Liver (tissue), 9 donors: ENCODE results near the gene SOX2. TPM values are rescaled to one million over a fixed set of nuclear protein-coding genes. Genes with fewer than 3 reads are reported as not detected.

ENCODE experiments used
- DNase-seq: peaks from one replicate; pipeline ENCODE4 v3.0.0-alpha.2; 2017; ENCODE audit warnings: low spot score
- H3K27ac ChIP-seq, 2 donors: one replicate each; pipeline ENCODE4 v1.7.0; 2013; ENCODE audit warnings: inconsistent platforms in 2 of 2, low read length in 2 of 2, control low read depth in 1 of 2, low read depth in 1 of 2, mild to moderate bottlenecking in 1 of 2
- H3K27me3 ChIP-seq, 4 donors: one replicate each; pipeline versions ENCODE4 v1.6.1 to v1.7.0; 2013; ENCODE audit warnings: low read length in 3 of 4, inconsistent platforms in 1 of 4, mild to moderate bottlenecking in 1 of 4, moderate library complexity in 1 of 4; ENCODE audit not compliant: control insufficient read depth in 4 of 4, insufficient read depth in 4 of 4
- H3K36me3 ChIP-seq, 4 donors: one replicate each; pipeline versions ENCODE4 v1.6.1 to v1.7.0; 2013; ENCODE audit warnings: low read length in 3 of 4, mild to moderate bottlenecking in 3 of 4, low read depth in 1 of 4, moderate library complexity in 1 of 4; ENCODE audit not compliant: control insufficient read depth in 4 of 4, insufficient read depth in 3 of 4
- H3K4me1 ChIP-seq, 4 donors: one replicate each; pipeline versions ENCODE4 v1.6.1 to v1.7.0; 2013; ENCODE audit warnings: low read length in 3 of 4, mild to moderate bottlenecking in 3 of 4, moderate library complexity in 1 of 4; ENCODE audit not compliant: control insufficient read depth in 4 of 4, insufficient read depth in 4 of 4
- H3K4me3 ChIP-seq, 3 donors: one replicate each; pipeline versions ENCODE4 v1.6.1 to v1.7.0; 2013; ENCODE audit warnings: low read length in 3 of 3, control low read depth in 1 of 3, low read depth in 1 of 3, mild to moderate bottlenecking in 1 of 3
- H3K9ac ChIP-seq, 2 donors: one replicate each; pipeline ENCODE4 v1.7.0; 2013; ENCODE audit warnings: low read length in 2 of 2, mild to moderate bottlenecking in 2 of 2, moderate library complexity in 2 of 2, control low read depth in 1 of 2, low read depth in 1 of 2
- H3K9me3 ChIP-seq, 4 donors: one replicate each; pipeline versions ENCODE4 v1.6.1 to v1.7.0; 2013; ENCODE audit warnings: low read length in 3 of 4; ENCODE audit not compliant: control insufficient read depth in 4 of 4
- EGR1 ChIP-seq, 2 donors: IDR thresholded peaks; 2 replicates each; pipeline ENCODE4 v1.6.1; 2016 to 2018; ENCODE audit warnings: antibody characterized with exemption in 2 of 2, low read depth in 2 of 2
- FOXA1 ChIP-seq: IDR thresholded peaks from 2 replicates; pipeline ENCODE4 v1.6.1; 2016; ENCODE audit warnings: antibody characterized with exemption
- FOXA2 ChIP-seq: IDR thresholded peaks from 2 replicates; pipeline ENCODE4 v1.6.1; 2016; ENCODE audit warnings: antibody characterized with exemption
- GABPA ChIP-seq, 2 donors: IDR thresholded peaks in 1 of 2; conservative IDR thresholded peaks in 1 of 2; 2 replicates each; pipeline ENCODE4 v1.6.1; 2016; ENCODE audit warnings: antibody characterized with exemption in 2 of 2, mild to moderate bottlenecking in 1 of 2, moderate library complexity in 1 of 2
- HNF4A ChIP-seq, 2 donors: conservative IDR thresholded peaks; 2 replicates each; pipeline ENCODE4 v1.6.1; 2016; ENCODE audit warnings: antibody characterized with exemption in 2 of 2, mild to moderate bottlenecking in 2 of 2
- HNF4G ChIP-seq: IDR thresholded peaks from 2 replicates; pipeline ENCODE4 v1.6.1; 2016; ENCODE audit warnings: antibody characterized with exemption
- JUND ChIP-seq, 2 donors: IDR thresholded peaks; 2 replicates each; pipeline ENCODE4 v1.6.1; 2016; ENCODE audit warnings: antibody characterized with exemption in 2 of 2
- NR2F2 ChIP-seq: IDR thresholded peaks from 2 replicates; pipeline ENCODE4 v1.6.1; 2016; ENCODE audit warnings: antibody characterized with exemption
- RAD21 ChIP-seq, 2 donors: IDR thresholded peaks; 2 replicates each; pipeline ENCODE4 v1.6.1; 2016; ENCODE audit warnings: antibody characterized with exemption in 2 of 2, mild to moderate bottlenecking in 2 of 2
- RXRA ChIP-seq, 2 donors: IDR thresholded peaks; 2 replicates each; pipeline ENCODE4 v1.6.1; 2017 to 2018; ENCODE audit warnings: antibody characterized with exemption in 2 of 2, mild to moderate bottlenecking in 1 of 2
- SP1 ChIP-seq: IDR thresholded peaks from 2 replicates; pipeline ENCODE4 v1.6.1; 2018; ENCODE audit warnings: antibody characterized with exemption, mild to moderate bottlenecking
- TAF1 ChIP-seq: conservative IDR thresholded peaks from 2 replicates; pipeline ENCODE4 v1.6.1; 2016; ENCODE audit warnings: antibody characterized with exemption, mild to moderate bottlenecking
- YY1 ChIP-seq: IDR thresholded peaks from 2 replicates; pipeline ENCODE4 v1.6.1; 2016; ENCODE audit warnings: antibody characterized with exemption, mild to moderate bottlenecking
- WGBS: extraction: QIAGEN DNeasy Blood & Tissue Kit; methylation state at CpG from one replicate; pipeline ENCODE4 v1.1.7; 2013; 5-methylcytosine and 5-hydroxymethylcytosine counted together
- polyA plus RNA-seq, 2 donors: library from polyadenylated mRNA; stranded (reverse) in 1 of 2; unstranded in 1 of 2; fragments of 200-250 nt in 1 of 2; fragments of >200 nt in 1 of 2; fragmentation: Nextera tagmentation in 1 of 2; extraction: Ambion mirVana in 1 of 2; gene quantifications; one replicate each; pipeline versions ENCODE4 v1.2.1 to v1.2.3, GENCODE V29; 2013 to 2015
- total RNA-seq, 2 donors: library from RNA; depleted of rRNA; stranded (reverse); fragments of >200 nt; gene quantifications; one replicate each; pipeline ENCODE4 v1.2.3, GENCODE V29; 2014
- TF ChIP-seq, protein P1 (sequence below): fragments of 150-350 bp; IDR thresholded peaks from 2 replicates; pipeline ENCODE4 v1.5.1; 2017; ENCODE audit warnings: improper control_type of control experiment, low read depth, low read length; ENCODE audit not compliant: missing input control
- TF ChIP-seq, protein P2 (sequence below): IDR thresholded peaks from 2 replicates; pipeline ENCODE4 v1.6.1; 2016; ENCODE audit warnings: antibody characterized with exemption
- TF ChIP-seq, protein P3 (sequence below): IDR thresholded peaks from 2 replicates; pipeline ENCODE4 v1.6.1; 2016; ENCODE audit warnings: antibody characterized with exemption, mild to moderate bottlenecking
- TF ChIP-seq, protein P4 (sequence below): IDR thresholded peaks from 2 replicates; pipeline ENCODE4 v1.6.1; 2016; ENCODE audit warnings: antibody characterized with exemption
- TF ChIP-seq, protein P5 (sequence below): IDR thresholded peaks from 2 replicates; pipeline ENCODE4 v1.6.1; 2016; ENCODE audit warnings: antibody characterized with exemption
- donor health status: healthy.
- donor health status: healthy.
- donor health status: healthy.
- donor health status: healthy.
- donor health status: healthy.

Gene SOX2
- total and polyA plus RNA-seq, 4 donors: 0.02 TPM; not detected in 3

DNA sequence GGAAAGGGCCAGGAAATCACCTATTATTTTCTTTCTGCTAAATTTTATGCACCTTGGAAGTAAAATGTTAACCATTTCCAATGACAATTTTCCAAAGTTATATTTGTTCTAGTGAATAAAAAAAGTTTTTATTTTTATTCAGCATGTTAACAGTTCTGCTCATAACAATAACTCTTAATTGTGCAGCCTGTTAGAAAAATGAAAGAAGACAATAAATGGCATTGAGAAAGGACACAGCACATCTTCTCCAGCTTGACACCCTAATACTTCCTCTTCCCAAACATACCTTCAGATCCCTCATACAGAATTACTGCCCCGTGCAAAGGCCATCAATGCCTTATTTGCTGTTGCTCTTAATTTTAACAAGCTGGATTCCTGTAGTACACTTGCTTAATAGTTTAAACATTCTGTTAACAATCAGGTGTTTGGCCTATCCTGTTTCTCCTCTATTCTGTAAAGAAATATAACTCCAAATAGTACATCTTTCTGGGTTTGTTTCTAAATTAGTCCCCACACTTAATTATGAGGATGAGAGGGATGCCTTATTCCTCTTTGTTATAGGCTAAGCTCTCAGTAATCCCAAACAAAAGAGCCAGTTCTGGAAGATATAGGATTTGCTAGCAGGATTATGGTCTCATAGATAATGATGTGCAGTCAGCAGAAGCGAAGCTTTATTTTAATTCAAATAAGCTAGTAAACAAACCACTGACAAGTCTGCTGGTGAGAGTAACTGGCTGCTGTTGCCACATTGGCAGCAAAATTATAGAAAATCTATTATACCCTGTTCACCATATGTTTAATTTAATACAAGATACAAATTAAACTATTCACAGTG, 19.2 kb upstream of the SOX2 start (continued):
- TF ChIP-seq FOXA2 (no peak), HNF4G (no peak), YY1 (no peak), JUND (IDR thresholded peaks at IDR 0.05) (no peak), SP1 (no peak), RAD21 (IDR thresholded peaks at IDR 0.05) (no peak), EGR1 (IDR thresholded peaks at IDR 0.05; ENCODE audit: low read depth in 2 of 2) (no peak), FOXA1 (no peak), NR2F2 (no peak), GABPA (IDR thresholded peaks at IDR 0.05 in 1 of 2, conservative IDR thresholded peaks at IDR 0.05 in 1 of 2) (no peak), RXRA (IDR thresholded peaks at IDR 0.05) (no peak)
- TF ChIP-seq, protein P1, sequence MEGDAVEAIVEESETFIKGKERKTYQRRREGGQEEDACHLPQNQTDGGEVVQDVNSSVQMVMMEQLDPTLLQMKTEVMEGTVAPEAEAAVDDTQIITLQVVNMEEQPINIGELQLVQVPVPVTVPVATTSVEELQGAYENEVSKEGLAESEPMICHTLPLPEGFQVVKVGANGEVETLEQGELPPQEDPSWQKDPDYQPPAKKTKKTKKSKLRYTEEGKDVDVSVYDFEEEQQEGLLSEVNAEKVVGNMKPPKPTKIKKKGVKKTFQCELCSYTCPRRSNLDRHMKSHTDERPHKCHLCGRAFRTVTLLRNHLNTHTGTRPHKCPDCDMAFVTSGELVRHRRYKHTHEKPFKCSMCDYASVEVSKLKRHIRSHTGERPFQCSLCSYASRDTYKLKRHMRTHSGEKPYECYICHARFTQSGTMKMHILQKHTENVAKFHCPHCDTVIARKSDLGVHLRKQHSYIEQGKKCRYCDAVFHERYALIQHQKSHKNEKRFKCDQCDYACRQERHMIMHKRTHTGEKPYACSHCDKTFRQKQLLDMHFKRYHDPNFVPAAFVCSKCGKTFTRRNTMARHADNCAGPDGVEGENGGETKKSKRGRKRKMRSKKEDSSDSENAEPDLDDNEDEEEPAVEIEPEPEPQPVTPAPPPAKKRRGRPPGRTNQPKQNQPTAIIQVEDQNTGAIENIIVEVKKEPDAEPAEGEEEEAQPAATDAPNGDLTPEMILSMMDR: no peak
- TF ChIP-seq, protein P2, sequence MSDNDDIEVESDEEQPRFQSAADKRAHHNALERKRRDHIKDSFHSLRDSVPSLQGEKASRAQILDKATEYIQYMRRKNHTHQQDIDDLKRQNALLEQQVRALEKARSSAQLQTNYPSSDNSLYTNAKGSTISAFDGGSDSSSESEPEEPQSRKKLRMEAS: no peak

DNA sequence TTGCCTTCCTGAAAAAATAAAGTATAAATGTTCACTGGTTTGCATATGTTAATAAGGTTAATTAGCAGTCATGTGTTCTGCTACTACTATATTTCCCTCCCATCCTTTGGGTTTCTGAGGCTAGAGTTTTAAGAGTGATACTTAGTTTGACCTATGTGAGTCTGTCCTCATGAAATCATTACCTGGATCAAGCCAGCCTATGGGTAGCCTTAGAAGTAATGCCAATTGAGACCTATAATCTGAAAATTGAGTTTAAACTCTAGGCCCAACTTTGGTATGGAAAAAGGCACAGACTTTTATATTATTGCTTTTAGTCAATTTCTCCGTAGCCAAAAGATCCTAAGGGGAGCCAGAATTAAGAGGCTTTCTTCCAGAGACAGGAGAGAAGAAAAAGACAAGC, 18.4 kb upstream of the SOX2 start:
- WGBS: 97% methylated on average over 1 of the region's 1 CpG
- no peak overlapping the region for H3K4me3 ChIP-seq
- H3K4me1 ChIP-seq: peaks cover 6 to 16% (median 13%) of the 10 kb centered on the region in 4 donors
- H3K9ac ChIP-seq: no peak overlapping the region
- TF ChIP-seq, protein P3, sequence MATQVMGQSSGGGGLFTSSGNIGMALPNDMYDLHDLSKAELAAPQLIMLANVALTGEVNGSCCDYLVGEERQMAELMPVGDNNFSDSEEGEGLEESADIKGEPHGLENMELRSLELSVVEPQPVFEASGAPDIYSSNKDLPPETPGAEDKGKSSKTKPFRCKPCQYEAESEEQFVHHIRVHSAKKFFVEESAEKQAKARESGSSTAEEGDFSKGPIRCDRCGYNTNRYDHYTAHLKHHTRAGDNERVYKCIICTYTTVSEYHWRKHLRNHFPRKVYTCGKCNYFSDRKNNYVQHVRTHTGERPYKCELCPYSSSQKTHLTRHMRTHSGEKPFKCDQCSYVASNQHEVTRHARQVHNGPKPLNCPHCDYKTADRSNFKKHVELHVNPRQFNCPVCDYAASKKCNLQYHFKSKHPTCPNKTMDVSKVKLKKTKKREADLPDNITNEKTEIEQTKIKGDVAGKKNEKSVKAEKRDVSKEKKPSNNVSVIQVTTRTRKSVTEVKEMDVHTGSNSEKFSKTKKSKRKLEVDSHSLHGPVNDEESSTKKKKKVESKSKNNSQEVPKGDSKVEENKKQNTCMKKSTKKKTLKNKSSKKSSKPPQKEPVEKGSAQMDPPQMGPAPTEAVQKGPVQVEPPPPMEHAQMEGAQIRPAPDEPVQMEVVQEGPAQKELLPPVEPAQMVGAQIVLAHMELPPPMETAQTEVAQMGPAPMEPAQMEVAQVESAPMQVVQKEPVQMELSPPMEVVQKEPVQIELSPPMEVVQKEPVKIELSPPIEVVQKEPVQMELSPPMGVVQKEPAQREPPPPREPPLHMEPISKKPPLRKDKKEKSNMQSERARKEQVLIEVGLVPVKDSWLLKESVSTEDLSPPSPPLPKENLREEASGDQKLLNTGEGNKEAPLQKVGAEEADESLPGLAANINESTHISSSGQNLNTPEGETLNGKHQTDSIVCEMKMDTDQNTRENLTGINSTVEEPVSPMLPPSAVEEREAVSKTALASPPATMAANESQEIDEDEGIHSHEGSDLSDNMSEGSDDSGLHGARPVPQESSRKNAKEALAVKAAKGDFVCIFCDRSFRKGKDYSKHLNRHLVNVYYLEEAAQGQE: no peak
- TF ChIP-seq FOXA2 (no peak), TAF1 (no peak), HNF4A (conservative IDR thresholded peaks at IDR 0.05) (no peak), SP1 (no peak), YY1 (no peak), NR2F2 (no peak), GABPA (IDR thresholded peaks at IDR 0.05 in 1 of 2, conservative IDR thresholded peaks at IDR 0.05 in 1 of 2) (no peak), JUND (IDR thresholded peaks at IDR 0.05) (no peak), RAD21 (IDR thresholded peaks at IDR 0.05) (no peak), FOXA1 (no peak), RXRA (IDR thresholded peaks at IDR 0.05) (no peak), EGR1 (IDR thresholded peaks at IDR 0.05; ENCODE audit: low read depth in 2 of 2) (no peak), HNF4G (no peak)
- TF ChIP-seq, protein P2: no peak
- TF ChIP-seq, protein P4, sequence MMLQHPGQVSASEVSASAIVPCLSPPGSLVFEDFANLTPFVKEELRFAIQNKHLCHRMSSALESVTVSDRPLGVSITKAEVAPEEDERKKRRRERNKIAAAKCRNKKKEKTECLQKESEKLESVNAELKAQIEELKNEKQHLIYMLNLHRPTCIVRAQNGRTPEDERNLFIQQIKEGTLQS: no peak
- TF ChIP-seq, protein P5, sequence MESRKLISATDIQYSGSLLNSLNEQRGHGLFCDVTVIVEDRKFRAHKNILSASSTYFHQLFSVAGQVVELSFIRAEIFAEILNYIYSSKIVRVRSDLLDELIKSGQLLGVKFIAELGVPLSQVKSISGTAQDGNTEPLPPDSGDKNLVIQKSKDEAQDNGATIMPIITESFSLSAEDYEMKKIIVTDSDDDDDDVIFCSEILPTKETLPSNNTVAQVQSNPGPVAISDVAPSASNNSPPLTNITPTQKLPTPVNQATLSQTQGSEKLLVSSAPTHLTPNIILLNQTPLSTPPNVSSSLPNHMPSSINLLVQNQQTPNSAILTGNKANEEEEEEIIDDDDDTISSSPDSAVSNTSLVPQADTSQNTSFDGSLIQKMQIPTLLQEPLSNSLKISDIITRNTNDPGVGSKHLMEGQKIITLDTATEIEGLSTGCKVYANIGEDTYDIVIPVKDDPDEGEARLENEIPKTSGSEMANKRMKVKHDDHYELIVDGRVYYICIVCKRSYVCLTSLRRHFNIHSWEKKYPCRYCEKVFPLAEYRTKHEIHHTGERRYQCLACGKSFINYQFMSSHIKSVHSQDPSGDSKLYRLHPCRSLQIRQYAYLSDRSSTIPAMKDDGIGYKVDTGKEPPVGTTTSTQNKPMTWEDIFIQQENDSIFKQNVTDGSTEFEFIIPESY: no peak
- TF ChIP-seq, protein P1: no peak
- H3K36me3 ChIP-seq: no peaks in the 10 kb centered on the region
- no peak overlapping the region for H3K27ac ChIP-seq
- no peak for DNase-seq
- H3K9me3 ChIP-seq: no peaks in the 10 kb centered on the region
- H3K27me3 ChIP-seq: peaks cover 1 to 13% (median 5%) of the 10 kb centered on the region in 4 donors
